BLaER1 treated with 17β-estradiol and CSF1 and Interleukin-3, amounts not matched to agents 10 nM and 100 nM (cell line): ENCODE data around the gene CFAP20DC.

ENCODE experiments used
- H3K27ac ChIP-seq, 11 experiments: shearing (Covaris generic); formaldehyde crosslinking; 2 replicates each; pipeline ENCODE4 v1.8.1; 2022
- H3K27me3 ChIP-seq, 11 experiments: shearing (Covaris generic); formaldehyde crosslinking; 2 replicates each; pipeline ENCODE4 v1.8.1; 2022
- H3K36me3 ChIP-seq, 11 experiments: shearing (Covaris generic); formaldehyde crosslinking; 2 replicates each; pipeline ENCODE4 v1.8.1; 2022
- H3K4me1 ChIP-seq, 10 experiments: shearing (Covaris generic); formaldehyde crosslinking; 2 replicates each; pipeline ENCODE4 v1.8.1; 2022
- H3K4me2 ChIP-seq, 11 experiments: shearing (Covaris generic); formaldehyde crosslinking; 2 replicates each; pipeline ENCODE4 v1.8.1; 2022
- H3K4me3 ChIP-seq, 10 experiments: shearing (Covaris generic); formaldehyde crosslinking; 2 replicates each; pipeline ENCODE4 v1.8.1; 2022
- H3K9ac ChIP-seq, 11 experiments: shearing (Covaris generic); formaldehyde crosslinking; 2 replicates each; pipeline ENCODE4 v1.8.1; 2022
- H3K9me3 ChIP-seq, 11 experiments: shearing (Covaris generic); formaldehyde crosslinking; replicated peaks in 1 of 11; 2 replicates each; pipeline ENCODE4 v1.8.1; 2022
- H4K20me1 ChIP-seq, 11 experiments: shearing (Covaris generic); formaldehyde crosslinking; 2 replicates each; pipeline ENCODE4 v1.8.1; 2022
- Cebpa-rat ChIP-seq, 11 experiments: shearing (Covaris generic); IDR thresholded peaks; 2 replicates each; pipeline ENCODE4 v1.8.1; 2022

Gene CFAP20DC

DNA sequence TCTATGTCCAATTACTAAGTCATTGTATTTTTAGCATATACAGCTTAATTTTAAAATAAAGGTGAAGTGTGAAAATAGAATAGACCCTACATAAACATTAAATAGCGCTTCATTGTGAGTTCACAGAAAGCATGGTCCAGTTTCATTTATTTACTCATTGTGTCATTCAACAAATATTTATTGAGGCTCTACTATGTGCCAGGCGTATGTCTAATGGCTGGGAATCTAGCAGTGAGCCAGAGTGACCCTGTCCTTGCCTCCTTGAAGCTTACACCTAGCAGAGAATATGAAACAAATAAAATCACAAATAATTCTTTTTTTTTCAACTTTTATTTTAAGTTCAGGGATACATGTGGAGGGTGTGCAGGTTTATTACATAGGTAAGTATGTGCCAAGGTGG, 161.7 kb downstream of the CFAP20DC start:
- Histone ChIP-seq H3K27ac (no peak overlapping the region), H3K36me3 (peaks cover 0 to 42% (median 0%) of the 10 kb centered on the region in 11 experiments; a peak in 7 of 22 replicates), H3K27me3 (no peaks in the 10 kb centered on the region), H4K20me1 (no peaks in the 10 kb centered on the region), H3K4me3 (no peak overlapping the region), H3K9ac (no peak overlapping the region), H3K4me1 (no peaks in the 10 kb centered on the region), H3K4me2 (no peak overlapping the region), H3K9me3 (peaks cover 11 to 28% (median 20%) of the 10 kb centered on the region in 11 experiments; a peak in 20 of 22 replicates)
- no peak for TF ChIP-seq Cebpa-rat (IDR thresholded peaks at IDR 0.05)

DNA sequence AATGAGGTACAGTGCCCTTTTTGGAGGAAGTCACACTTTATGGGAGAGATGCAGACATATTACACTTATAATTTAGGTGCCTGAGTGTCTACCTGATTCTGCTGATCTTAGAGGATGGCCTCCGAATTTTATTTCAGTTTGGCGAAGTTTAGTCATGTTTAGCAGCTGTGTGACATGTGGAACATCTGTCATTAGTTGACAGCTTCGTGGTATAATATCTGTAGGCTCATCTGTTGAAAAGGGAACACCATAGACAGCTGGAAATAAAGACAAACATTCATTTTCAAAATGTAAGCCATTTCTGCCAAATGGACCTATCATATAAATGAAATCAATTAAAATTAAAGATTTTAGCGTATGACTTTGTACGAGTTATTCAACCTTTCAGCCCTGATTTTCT, 165.4 kb downstream of the CFAP20DC start:
- H3K9ac ChIP-seq = no peak overlapping the region
- H3K27ac ChIP-seq = no peak overlapping the region
- peaks cover 0 to 9% (median 0%) of the 10 kb centered on the region in 11 experiments; a peak in 7 of 22 replicates for H3K9me3 ChIP-seq
- H3K27me3 ChIP-seq = no peaks in the 10 kb centered on the region
- no peak for TF ChIP-seq Cebpa-rat (IDR thresholded peaks at IDR 0.05)
- H3K4me2 ChIP-seq = no peak overlapping the region
- H3K4me3 ChIP-seq = no peak overlapping the region
- H3K36me3 ChIP-seq = peaks cover 0 to 36% (median 0%) of the 10 kb centered on the region in 11 experiments; a peak in 6 of 22 replicates
- H4K20me1 ChIP-seq = no peaks in the 10 kb centered on the region
- no peaks in the 10 kb centered on the region for H3K4me1 ChIP-seq

DNA sequence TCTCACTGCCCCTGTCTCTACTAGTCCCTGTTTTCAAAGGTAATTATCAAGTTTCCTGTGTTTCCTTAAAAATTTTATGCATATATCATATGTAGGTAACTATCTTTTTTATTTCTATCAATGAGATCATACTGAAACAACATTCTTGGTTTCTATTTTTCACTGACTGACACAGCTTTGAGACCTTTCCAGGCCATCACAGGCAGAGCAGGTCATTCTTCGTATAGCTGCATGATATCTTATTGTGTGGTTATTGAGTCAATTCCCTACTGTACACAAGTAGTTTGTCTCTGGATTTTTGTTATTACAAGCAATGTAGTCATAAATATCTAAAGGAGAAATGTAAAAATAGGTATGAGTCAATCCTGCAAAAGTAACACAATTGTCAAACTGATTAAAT, 169.6 kb downstream of the CFAP20DC start:
- H3K27ac ChIP-seq = no peak overlapping the region
- H3K36me3 ChIP-seq = peaks cover 0 to 34% (median 0%) of the 10 kb centered on the region in 11 experiments; a peak in 6 of 22 replicates
- no peaks in the 10 kb centered on the region for H3K4me1 ChIP-seq
- no peak overlapping the region for H3K4me2 ChIP-seq
- H3K4me3 ChIP-seq = no peak overlapping the region
- peaks cover 0 to 5% (median 0%) of the 10 kb centered on the region in 11 experiments; a peak in 1 of 22 replicates for H3K9me3 ChIP-seq
- no peaks in the 10 kb centered on the region for H4K20me1 ChIP-seq
- no peak overlapping the region for H3K9ac ChIP-seq
- no peaks in the 10 kb centered on the region for H3K27me3 ChIP-seq
- no peak for TF ChIP-seq Cebpa-rat (IDR thresholded peaks at IDR 0.05)

DNA sequence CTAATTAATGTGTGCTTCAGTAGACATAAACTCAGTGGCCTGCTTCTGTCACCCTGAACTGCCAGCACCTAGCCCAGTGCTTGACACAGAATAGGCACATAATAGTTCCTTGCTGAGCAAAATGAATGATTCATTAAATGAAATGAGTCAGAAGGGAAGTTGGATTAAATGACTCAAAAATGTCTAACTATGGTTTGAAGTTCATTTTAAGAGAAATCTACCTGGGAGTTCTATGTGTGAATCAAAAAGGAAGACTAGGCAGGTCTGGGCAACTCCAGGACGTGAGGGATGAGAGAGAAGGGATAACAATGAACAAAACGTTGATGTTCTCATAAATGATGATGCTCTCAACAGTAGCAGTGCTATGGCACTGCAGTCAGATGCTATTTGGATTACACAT, 175.0 kb downstream of the CFAP20DC start:
- H3K36me3 ChIP-seq = peaks cover 0 to 19% (median 0%) of the 10 kb centered on the region in 11 experiments; a peak in 5 of 22 replicates
- peak overlapping the region in 5 of 11 experiments; percentile 10 to 37 (median 25); a peak in 7 of 22 replicates for H3K4me2 ChIP-seq
- no peak overlapping the region for H3K27ac ChIP-seq
- no peaks in the 10 kb centered on the region for H3K27me3 ChIP-seq
- H3K4me3 ChIP-seq = no peak overlapping the region
- no peak for TF ChIP-seq Cebpa-rat (IDR thresholded peaks at IDR 0.05)
- no peaks in the 10 kb centered on the region for H4K20me1 ChIP-seq
- H3K4me1 ChIP-seq = peaks cover 0 to 15% (median 6%) of the 10 kb centered on the region in 10 experiments; a peak in 9 of 20 replicates
- H3K9ac ChIP-seq = no peak overlapping the region
- H3K9me3 ChIP-seq = peaks cover 0 to 15% (median 6%) of the 10 kb centered on the region in 11 experiments; a peak in 12 of 22 replicates

DNA sequence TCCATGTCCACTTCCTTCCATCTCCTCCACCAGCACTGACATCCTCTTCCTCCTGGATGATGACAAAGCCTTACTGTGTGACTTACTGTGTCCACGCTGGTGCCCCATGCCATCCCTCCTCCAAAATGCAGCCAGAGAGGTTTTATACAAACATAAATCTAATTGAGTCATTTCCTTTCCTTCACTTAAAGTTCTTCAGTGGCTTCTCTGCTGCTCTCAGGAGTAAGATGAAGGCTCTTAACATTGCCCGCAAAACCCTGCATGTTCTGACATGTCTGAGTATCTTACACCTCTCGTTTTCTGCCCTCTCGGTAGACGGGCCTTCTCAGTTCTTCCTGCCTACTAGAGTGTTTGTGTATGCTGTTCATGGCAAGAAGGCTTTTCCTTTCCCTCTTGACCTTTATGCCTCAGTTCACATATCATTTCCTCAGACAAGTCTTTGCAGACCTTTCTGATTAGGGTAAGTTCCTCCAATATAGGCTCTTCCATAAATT, 175.5 kb downstream of the CFAP20DC start:
- Histone ChIP-seq H3K9ac (no peak overlapping the region), H3K4me2 (peak overlapping the region in 6 of 11 experiments; percentile 10 to 37 (median 20); a peak in 8 of 22 replicates), H3K4me3 (no peak overlapping the region), H3K36me3 (peaks cover 0 to 19% (median 0%) of the 10 kb centered on the region in 11 experiments; a peak in 5 of 22 replicates), H3K27me3 (no peaks in the 10 kb centered on the region), H3K27ac (no peak overlapping the region), H3K9me3 (peaks cover 0 to 15% (median 6%) of the 10 kb centered on the region in 11 experiments; a peak in 12 of 22 replicates), H4K20me1 (no peaks in the 10 kb centered on the region), H3K4me1 (peaks cover 0 to 15% (median 6%) of the 10 kb centered on the region in 10 experiments; a peak in 9 of 20 replicates)
- no peak for TF ChIP-seq Cebpa-rat (IDR thresholded peaks at IDR 0.05)

DNA sequence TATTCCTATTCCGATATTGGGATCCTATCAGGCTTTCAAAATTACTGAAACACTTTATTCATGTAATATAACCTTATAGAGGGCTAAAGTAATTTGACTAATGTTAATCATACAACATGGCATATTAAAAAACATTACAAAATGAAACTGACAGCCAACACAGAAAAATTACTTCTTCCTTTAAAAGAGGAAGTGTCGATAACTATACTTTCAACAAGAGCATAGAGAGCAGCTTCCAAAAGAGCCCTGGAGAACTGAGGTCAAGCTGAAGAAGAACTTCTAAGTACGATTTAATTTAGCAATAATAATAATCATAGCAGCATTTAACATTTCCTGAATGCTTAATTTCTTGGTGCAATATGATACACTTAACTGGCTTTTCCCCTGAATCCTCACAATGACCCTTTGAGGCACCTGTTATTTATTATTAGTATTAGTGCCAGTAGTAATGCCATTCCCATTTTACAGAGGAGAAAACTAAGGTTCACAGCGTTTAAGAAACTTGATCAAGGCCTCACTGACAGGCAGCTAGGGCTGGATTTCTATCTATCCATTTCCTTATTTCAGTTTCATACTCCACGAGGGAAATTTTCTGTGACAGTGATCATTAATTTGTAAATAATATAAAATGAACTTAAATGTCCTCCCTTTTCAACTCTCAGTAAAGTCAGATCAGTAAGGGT, 181.6 kb downstream of the CFAP20DC start:
- peak overlapping the region in 9 of 11 experiments; percentile 8 to 47 (median 25); a peak in 12 of 22 replicates for H3K4me2 ChIP-seq

DNA sequence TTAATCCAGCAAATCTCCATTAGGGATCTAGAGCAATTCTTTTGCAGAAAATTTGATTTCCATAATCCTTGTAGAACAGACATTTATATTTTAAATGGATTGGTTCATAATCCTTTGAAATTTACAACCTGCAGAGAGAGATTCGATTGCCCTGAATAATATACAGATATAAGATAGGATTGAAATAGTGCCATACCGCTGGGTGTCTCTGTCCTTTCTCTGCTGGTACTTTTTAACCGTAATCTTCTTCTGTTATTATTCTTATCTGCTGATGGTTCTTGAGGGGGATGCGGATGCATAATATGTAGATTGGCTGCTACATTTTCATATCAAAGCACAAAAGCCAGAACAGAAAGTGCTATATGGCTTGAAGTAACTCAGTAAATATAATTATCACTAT, 182.2 kb downstream of the CFAP20DC start:
- H3K4me2 ChIP-seq = peak overlapping the region in 6 of 11 experiments; percentile 15 to 47 (median 26); a peak in 7 of 22 replicates
- no peaks in the 10 kb centered on the region for H4K20me1 ChIP-seq
- no peak overlapping the region for H3K4me3 ChIP-seq
- H3K36me3 ChIP-seq = peaks cover 0 to 23% (median 0%) of the 10 kb centered on the region in 11 experiments; a peak in 7 of 22 replicates
- TF ChIP-seq Cebpa-rat (IDR thresholded peaks at IDR 0.05) = no peak
- H3K4me1 ChIP-seq = peaks cover 18 to 50% (median 27%) of the 10 kb centered on the region in 10 experiments
- H3K9me3 ChIP-seq = peaks cover 0 to 37% (median 18%) of the 10 kb centered on the region in 11 experiments; a peak in 13 of 22 replicates
- no peak overlapping the region for H3K9ac ChIP-seq
- no peak overlapping the region for H3K27ac ChIP-seq
- H3K27me3 ChIP-seq = no peaks in the 10 kb centered on the region

More for the DNA sequence above, 181.6 kb downstream of the CFAP20DC start:
- no peak for TF ChIP-seq Cebpa-rat (IDR thresholded peaks at IDR 0.05)
- Histone ChIP-seq H3K27me3 (no peaks in the 10 kb centered on the region), H3K4me1 (peaks cover 14 to 44% (median 22%) of the 10 kb centered on the region in 10 experiments), H3K36me3 (peaks cover 0 to 26% (median 0%) of the 10 kb centered on the region in 11 experiments; a peak in 7 of 22 replicates), H3K9ac (no peak overlapping the region), H3K4me3 (no peak overlapping the region), H3K9me3 (peaks cover 0 to 37% (median 18%) of the 10 kb centered on the region in 11 experiments; a peak in 13 of 22 replicates), H3K27ac (0 out of 22 replicates have a peak overlapping the region, but pooled peaks of 1 of the 11 experiments have one; percentile 10), H4K20me1 (no peaks in the 10 kb centered on the region)

DNA sequence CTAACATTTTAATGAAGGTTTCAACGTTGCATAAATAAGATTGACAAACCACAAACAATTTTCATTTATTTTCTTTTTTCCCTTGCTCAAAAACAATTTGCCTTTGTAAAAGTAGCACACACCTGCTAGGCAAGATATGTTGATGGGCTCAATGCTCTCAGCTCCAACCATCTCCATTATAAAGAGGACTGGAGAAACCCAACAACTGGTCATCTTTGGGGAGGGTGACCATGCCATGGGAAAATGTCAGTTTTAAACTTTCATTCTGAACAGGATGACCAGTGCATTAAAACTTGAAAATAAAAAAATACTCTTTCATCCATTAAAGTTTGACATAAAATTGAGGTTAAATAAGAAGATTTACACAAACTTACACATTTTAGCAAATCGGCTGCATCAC, 183.7 kb downstream of the CFAP20DC start:
- H3K9ac ChIP-seq = no peak overlapping the region
- peaks cover 0 to 32% (median 13%) of the 10 kb centered on the region in 11 experiments; a peak in 13 of 22 replicates for H3K9me3 ChIP-seq
- no peak overlapping the region for H3K4me3 ChIP-seq
- H3K27me3 ChIP-seq = no peaks in the 10 kb centered on the region
- peak overlapping the region in 1 of 11 experiments; percentile 23; a peak in 2 of 22 replicates for H3K4me2 ChIP-seq
- H3K27ac ChIP-seq = no peak overlapping the region
- no peaks in the 10 kb centered on the region for H4K20me1 ChIP-seq
- H3K36me3 ChIP-seq = peaks cover 0 to 23% (median 0%) of the 10 kb centered on the region in 11 experiments; a peak in 7 of 22 replicates
- no peak for TF ChIP-seq Cebpa-rat (IDR thresholded peaks at IDR 0.05)
- H3K4me1 ChIP-seq = peaks cover 22 to 65% (median 39%) of the 10 kb centered on the region in 10 experiments

DNA sequence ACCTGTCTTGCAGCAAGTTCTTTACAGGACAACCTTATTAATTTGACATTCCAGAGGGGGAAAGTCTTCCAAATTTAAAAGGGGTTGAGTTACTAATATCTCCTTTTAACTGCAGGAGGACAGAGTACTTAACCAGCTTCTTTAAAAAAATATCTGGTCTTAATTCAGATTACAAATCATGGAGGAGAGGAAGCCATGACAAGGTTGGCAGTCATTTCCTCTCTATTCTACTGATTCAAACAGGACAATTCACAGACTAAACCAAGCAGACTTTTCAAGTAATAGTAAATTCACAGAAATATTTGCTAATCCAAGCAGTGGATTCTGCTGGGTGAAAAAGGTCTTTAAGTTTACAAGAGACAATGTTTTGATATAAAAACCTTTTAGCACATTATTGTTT, 185.3 kb downstream of the CFAP20DC start:
- Histone ChIP-seq H3K27ac (peak overlapping the region in 3 of 11 experiments; percentile 57 to 67 (median 58); a peak in 4 of 22 replicates), H4K20me1 (no peaks in the 10 kb centered on the region), H3K9me3 (peaks cover 0 to 29% (median 10%) of the 10 kb centered on the region in 11 experiments; a peak in 10 of 22 replicates), H3K4me1 (peaks cover 22 to 81% (median 51%) of the 10 kb centered on the region in 10 experiments), H3K4me2 (peak overlapping the region in 5 of 11 experiments; percentile 82 to 92 (median 86); a peak in 10 of 22 replicates), H3K36me3 (peaks cover 0 to 23% (median 0%) of the 10 kb centered on the region in 11 experiments; a peak in 7 of 22 replicates), H3K4me3 (no peak overlapping the region), H3K27me3 (no peaks in the 10 kb centered on the region), H3K9ac (no peak overlapping the region)
- TF ChIP-seq Cebpa-rat (IDR thresholded peaks at IDR 0.05) = no peak
